IMR-90 (cell line): ENCODE results near the gene MALRD1.

Source experiments
- CHD1 ChIP-seq: IDR thresholded peaks from 2 replicates; pipeline ENCODE4 v1.6.1; 2012; ENCODE audit warnings: low read depth, low read length, improper control_type of control experiment
- FOS ChIP-seq: fragments of 150-350 bp; IDR thresholded peaks from 2 replicates; pipeline ENCODE4 v1.6.1; 2016; ENCODE audit warnings: low read depth, low read length
- MXI1 ChIP-seq: IDR thresholded peaks from 2 replicates; pipeline ENCODE4 v1.6.1; 2012; ENCODE audit warnings: low read depth, mild to moderate bottlenecking, low read length, moderate library complexity, borderline replicate concordance
- POLR2A ChIP-seq: IDR thresholded peaks from 2 replicates; pipeline ENCODE4 v1.6.1; 2012; ENCODE audit warnings: mild to moderate bottlenecking, low read depth, low read length
- RAD21 ChIP-seq: IDR thresholded peaks from 2 replicates; pipeline ENCODE4 v1.6.1; 2012; ENCODE audit warnings: low read length, improper control_type of control experiment
- RCOR1 ChIP-seq: IDR thresholded peaks from 2 replicates; pipeline ENCODE4 v1.6.1; 2012; ENCODE audit warnings: mild to moderate bottlenecking, low read length, improper control_type of control experiment; ENCODE audit not compliant: insufficient replicate concordance
- RFX5 ChIP-seq: IDR thresholded peaks from 2 replicates; pipeline ENCODE4 v1.8.0; 2012; ENCODE audit warnings: low read depth, mild to moderate bottlenecking, low read length, moderate library complexity
- SMC3 ChIP-seq: fragments of 150-350 bp; IDR thresholded peaks from 2 replicates; pipeline ENCODE4 v1.6.1; 2016; ENCODE audit warnings: low read depth, mild to moderate bottlenecking, antibody characterized with exemption, low read length, moderate library complexity
- TF ChIP-seq, protein P1 (sequence below): conservative IDR thresholded peaks from 2 replicates; pipeline ENCODE4 v1.5.1; 2012; ENCODE audit warnings: mild to moderate bottlenecking, low read depth, low read length, improper control_type of control experiment

DNA sequence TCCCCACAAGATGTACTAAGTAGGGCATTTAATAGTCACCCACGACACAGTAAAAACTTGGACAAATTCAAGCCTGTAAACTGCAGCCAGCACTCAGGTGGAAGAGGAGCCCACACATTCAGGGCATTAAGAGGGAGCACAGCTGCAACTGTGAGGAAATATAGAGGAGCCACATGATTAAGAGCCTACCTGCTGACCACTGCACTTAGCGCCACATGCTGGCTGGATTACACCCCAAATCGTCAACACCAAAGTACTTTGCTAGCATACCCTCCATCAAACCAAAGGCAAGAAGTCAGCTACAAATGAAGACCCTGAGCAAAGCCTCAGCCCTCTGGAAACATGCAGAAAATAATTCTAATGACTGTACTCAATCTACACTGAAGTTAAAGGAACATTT lies 445.3 kb downstream of the MALRD1 start:
- TF ChIP-seq POLR2A: no peak
- no peak for TF ChIP-seq RCOR1
- TF ChIP-seq SMC3: no peak
- TF ChIP-seq, protein P1, sequence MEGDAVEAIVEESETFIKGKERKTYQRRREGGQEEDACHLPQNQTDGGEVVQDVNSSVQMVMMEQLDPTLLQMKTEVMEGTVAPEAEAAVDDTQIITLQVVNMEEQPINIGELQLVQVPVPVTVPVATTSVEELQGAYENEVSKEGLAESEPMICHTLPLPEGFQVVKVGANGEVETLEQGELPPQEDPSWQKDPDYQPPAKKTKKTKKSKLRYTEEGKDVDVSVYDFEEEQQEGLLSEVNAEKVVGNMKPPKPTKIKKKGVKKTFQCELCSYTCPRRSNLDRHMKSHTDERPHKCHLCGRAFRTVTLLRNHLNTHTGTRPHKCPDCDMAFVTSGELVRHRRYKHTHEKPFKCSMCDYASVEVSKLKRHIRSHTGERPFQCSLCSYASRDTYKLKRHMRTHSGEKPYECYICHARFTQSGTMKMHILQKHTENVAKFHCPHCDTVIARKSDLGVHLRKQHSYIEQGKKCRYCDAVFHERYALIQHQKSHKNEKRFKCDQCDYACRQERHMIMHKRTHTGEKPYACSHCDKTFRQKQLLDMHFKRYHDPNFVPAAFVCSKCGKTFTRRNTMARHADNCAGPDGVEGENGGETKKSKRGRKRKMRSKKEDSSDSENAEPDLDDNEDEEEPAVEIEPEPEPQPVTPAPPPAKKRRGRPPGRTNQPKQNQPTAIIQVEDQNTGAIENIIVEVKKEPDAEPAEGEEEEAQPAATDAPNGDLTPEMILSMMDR: no peak
- TF ChIP-seq FOS: no peak
- TF ChIP-seq MXI1: no peak
- TF ChIP-seq RFX5: no peak
- TF ChIP-seq RAD21: no peak
- TF ChIP-seq CHD1: no peak
